Left renal pelvis (tissue), 4 donors: ENCODE data around the gene ANKRD13D. TPM values are rescaled to one million over a fixed set of nuclear protein-coding genes. Genes with fewer than 3 reads are reported as not detected.

Experiments
- DNase-seq, 4 donors: peaks; one replicate each; pipeline ENCODE4 v3.0.0-alpha.2; 2013; ENCODE audit warnings: low read depth in 4 of 4, low spot score in 3 of 4
- polyA plus RNA-seq, 4 donors: library from polyadenylated mRNA; unstranded; fragments of 120-200 nt; gene quantifications; one replicate each; pipeline ENCODE4 v1.2.1, GENCODE V29; 2013; ENCODE audit not compliant: insufficient read length in 4 of 4

ANKRD13D gene
- polyA plus RNA-seq, 4 donors: 20.2 to 60.0 (median 30.1) TPM

DNA sequence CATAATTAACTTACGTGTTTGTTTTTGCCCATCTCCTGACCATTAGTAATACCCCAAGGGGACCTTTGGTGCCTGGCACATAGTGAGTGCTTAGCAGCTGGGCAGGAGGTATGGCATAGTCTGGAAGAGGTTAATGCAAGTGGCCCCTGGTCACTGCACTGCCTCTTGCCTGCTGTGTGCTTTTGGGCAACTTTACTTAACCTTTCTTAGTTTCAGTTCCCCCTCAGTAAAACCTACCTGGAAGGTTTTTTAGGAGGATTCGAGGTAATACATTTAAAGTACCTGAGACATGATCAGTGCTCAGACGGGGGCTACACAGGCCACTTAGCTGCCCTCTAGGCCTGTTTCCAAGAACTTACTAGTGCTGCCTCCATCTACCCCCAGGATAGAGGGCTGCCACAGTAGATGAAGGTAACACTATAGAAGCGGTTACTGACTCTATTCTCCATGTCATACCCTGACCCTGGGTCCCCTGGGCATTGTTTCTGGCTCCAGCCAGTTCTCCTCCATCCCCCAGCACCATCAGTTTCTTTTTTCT lies 60.9 kb downstream of the ANKRD13D start:
- no peak for DNase-seq

DNA sequence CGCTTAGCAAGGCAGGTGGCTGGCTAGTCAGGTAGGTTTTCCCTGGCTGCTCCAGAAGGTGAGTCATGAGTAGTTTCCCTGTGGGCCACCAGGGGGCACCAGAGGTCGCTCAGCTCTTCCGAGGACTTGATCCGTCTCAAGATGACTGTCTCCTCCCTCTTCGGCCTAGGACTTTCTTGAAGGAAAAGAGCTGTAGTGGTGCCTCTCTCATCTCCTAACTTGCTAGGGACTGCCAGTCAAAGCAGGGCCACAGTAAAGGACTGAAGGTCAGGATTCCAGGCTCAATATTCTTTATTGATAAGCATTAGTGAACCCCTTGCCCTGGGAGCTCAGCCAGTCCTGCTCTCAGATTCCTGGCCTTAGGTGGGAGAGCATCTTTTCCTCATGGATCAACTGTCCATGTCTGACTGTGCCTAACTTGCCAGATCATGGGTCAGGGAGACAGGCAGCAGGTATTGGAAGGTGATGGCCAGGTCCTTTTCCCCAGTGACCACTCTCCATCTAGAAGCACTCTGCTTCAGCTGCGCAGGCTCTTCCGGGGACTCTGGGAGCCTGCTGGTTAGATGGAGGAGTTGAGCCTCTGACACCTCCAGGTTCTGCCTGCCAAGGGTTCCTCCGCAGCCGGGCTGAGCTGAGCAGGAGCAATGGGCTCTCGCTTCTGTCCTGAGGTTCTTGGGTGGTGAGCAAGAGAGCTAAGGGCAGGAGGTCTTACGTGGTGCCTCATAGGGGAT lies 62.3 kb downstream of the ANKRD13D start:
- no peak for DNase-seq

Other genes starting within 250 kb of the ANKRD13D start
- 10 to 100 TPM in 1 of 4 donors, 1 to 10 TPM in 3; 5.6 to 18.9 (median 8.8) TPM for gene RHOD, start 232.5 kb upstream of the ANKRD13D start, polyA plus RNA-seq
- gene KDM2A, start 170.0 kb upstream of the ANKRD13D start, polyA plus RNA-seq: 10 to 100 TPM; 62.1 to 84.3 (median 74.2) TPM
- 10 to 100 TPM; 43.3 to 66.4 (median 47.0) TPM for gene GRK2, start 22.8 kb upstream of the ANKRD13D start, polyA plus RNA-seq
- gene SSH3, start 14.2 kb downstream of the ANKRD13D start, polyA plus RNA-seq: 10 to 100 TPM; 16.6 to 37.2 (median 24.5) TPM
- gene POLD4, start 64.2 kb downstream of the ANKRD13D start, polyA plus RNA-seq: 10 to 100 TPM; 18.5 to 36.3 (median 22.3) TPM
- gene CLCF1, start 84.3 kb downstream of the ANKRD13D start, polyA plus RNA-seq: 10 to 100 TPM in 1 of 4 donors, 1 to 10 TPM in 3; 5.4 to 12.9 (median 7.0) TPM
- gene RAD9A, start 102.7 kb downstream of the ANKRD13D start, polyA plus RNA-seq: 10 to 100 TPM; 16.6 to 37.5 (median 19.1) TPM
- 100 to 1,000 TPM in 3 of 4 donors, 10 to 100 TPM in 1; 77.6 to 177 (median 146) TPM for gene PPP1CA, start 112.6 kb downstream of the ANKRD13D start, polyA plus RNA-seq
- gene TBC1D10C, start 114.8 kb downstream of the ANKRD13D start, polyA plus RNA-seq: 10 to 100 TPM in 1 of 4 donors, 1 to 10 TPM in 3; 2.5 to 11.7 (median 4.4) TPM
- gene CARNS1, start 126.4 kb downstream of the ANKRD13D start, polyA plus RNA-seq: 1 to 10 TPM; 1.1 to 4.4 (median 1.8) TPM
- 10 to 100 TPM; 37.4 to 46.7 (median 41.7) TPM for gene RPS6KB2, start 139.2 kb downstream of the ANKRD13D start, polyA plus RNA-seq
- 1 to 10 TPM in 3 of 4 donors, under 1 TPM in 1; 0.86 to 2.4 (median 2.0) TPM for gene PTPRCAP, start 148.4 kb downstream of the ANKRD13D start, polyA plus RNA-seq
- gene CORO1B, start 154.2 kb downstream of the ANKRD13D start, polyA plus RNA-seq: 10 to 100 TPM; 43.9 to 82.9 (median 59.9) TPM
- gene GPR152, start 163.4 kb downstream of the ANKRD13D start, polyA plus RNA-seq: not detected
- under 1 TPM; 0.54 to 0.75 (median 0.64) TPM for gene CABP4, start 166.1 kb downstream of the ANKRD13D start, polyA plus RNA-seq
- 10 to 100 TPM; 32.4 to 73.8 (median 42.1) TPM for gene TMEM134, start 179.9 kb downstream of the ANKRD13D start, polyA plus RNA-seq
- gene AIP, start 193.7 kb downstream of the ANKRD13D start, polyA plus RNA-seq: 10 to 100 TPM; 52.7 to 69.0 (median 65.4) TPM
- gene PITPNM1, start 216.1 kb downstream of the ANKRD13D start, polyA plus RNA-seq: 10 to 100 TPM; 26.9 to 38.6 (median 33.7) TPM
- 10 to 100 TPM; 28.4 to 60.1 (median 44.1) TPM for gene CDK2AP2, start 218.9 kb downstream of the ANKRD13D start, polyA plus RNA-seq
- gene CABP2, start 234.1 kb downstream of the ANKRD13D start, polyA plus RNA-seq: under 1 TPM in 2 of 4 donors, not detected in 2; 0.29 to 0.39 TPM